Measurements from ENCODE around the gene CCDC185.

CCDC185 gene

DNA sequence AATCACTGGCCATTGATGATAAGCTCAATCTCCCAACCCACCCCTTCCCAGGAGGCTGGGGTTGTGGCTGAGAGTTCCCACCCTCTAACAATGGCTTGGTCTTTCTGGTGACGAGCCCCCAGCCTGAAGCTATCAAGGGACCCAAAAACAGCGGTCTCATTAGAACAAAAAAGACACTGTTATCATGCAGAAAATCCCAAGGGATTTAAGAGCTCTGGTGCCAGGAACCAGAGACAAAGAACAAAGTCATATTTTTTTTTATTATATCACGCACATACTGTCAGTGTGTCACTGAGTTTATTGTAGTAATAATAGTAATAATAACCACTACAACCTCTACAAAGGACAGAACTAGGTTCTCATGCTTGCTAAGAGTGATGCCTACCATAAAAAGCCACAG, 43.9 kb downstream of the CCDC185 start:
- no peak for DNase-seq (ENCODE audit: low read depth)

DNA sequence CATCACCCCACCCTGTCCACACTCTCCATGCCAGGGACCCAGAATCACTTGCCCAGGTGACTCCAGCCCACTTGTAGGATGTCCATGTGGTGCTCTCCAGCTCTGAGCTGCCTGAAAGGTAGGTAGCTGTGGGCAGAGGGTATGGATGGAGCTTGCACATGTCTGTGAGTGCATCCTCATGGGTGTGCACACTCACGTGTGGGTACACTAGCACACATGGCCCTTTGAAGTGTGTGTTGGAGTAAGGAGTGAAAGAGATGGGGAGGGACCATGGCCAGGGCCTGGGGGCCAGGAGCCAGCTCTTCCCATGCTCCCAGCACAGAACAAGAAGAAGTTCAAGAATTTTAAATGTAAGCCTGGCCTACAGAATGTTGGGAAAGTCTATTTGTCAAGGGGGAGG, 50.2 kb downstream of the CCDC185 start:
- no peak for DNase-seq (ENCODE audit: low read depth)

DNA sequence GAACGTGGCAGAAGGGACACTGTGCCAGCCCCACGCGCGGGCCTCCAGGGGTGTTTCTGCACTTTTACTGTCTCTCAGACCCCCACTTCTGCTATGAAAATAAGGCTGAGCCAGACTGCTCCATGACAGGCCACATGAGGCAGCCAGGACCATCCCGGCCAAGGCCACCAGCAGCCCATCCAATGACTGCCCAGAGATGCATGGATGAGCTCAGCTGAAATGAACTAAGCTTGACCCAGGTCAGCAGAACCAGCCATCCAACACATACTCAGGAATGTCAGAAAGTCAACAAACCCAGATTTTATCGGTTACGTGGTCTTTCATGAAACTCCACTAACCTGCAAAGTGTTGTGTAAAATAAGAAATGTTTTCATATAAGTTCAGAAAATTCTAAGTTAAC, 51.2 kb downstream of the CCDC185 start:
- DNase-seq (ENCODE audit: low read depth) = no peak
